Measurements from ENCODE around the gene FHIT.

DNA sequence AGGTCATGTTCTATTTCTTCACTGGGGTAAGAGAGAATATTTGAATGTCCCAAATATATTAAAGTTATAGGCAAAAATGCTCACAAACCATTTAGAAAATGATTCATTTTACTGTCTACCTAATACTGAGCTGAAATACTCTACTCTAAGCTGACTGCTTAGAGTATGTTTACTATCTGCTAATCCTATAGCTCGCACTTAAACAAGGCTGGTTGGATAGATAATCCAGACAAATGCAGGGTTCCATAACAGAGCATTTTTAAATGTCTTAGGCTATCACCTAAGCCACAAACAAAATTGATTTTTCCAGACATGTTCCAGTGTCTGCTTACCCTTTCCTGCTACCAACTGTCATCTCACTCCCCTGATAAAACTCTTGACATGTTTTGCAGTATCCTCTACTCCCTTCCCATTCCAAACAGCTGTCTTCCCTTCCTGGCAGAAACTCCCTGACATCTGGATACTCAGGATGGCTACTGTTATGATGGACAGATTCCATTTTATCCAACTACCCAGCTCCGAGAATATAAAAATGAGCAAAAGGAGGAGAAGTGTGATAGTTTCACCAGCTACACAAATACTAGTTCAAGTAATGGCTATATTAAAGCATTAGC, 1034.7 kb downstream of the FHIT start:
- TF ChIP-seq CTCF (IDR thresholded peaks at IDR 0.05; ENCODE audit: low read depth, low read length) (no peak), EZH2phosphoT487 (IDR thresholded peaks at IDR 0.05; ENCODE audit: low read depth) (no peak)
